ENCODE measurements around the gene OSR1. TPM values are rescaled to one million over a fixed set of nuclear protein-coding genes. Genes with fewer than 3 reads are reported as not detected.

The OSR1 gene
- total RNA-seq, 1 donor from 2014 or later, result 0.04 TPM

DNA sequence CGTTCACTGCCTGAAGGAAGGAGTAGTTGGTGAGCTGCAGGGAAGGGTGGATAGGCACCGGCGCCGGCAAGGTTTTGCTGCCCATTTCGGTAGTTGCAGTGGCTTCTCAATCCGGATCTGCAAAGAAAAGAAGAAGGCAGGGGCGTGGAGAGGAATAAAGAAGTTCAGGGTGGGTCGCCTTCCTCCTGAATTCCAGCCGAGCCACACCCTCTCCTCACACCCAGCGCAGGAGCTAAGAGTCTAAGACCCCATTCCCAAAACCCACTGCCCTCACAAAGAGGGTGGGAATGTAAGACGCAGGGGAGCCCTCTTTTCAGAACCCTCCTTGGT, 4.7 kb downstream of the OSR1 start:
- peaks cover 62% of the 10 kb centered on the region for H3K27me3 ChIP-seq (ENCODE audit: control insufficient read depth, insufficient read depth, low read length)
- TF ChIP-seq, protein P1, sequence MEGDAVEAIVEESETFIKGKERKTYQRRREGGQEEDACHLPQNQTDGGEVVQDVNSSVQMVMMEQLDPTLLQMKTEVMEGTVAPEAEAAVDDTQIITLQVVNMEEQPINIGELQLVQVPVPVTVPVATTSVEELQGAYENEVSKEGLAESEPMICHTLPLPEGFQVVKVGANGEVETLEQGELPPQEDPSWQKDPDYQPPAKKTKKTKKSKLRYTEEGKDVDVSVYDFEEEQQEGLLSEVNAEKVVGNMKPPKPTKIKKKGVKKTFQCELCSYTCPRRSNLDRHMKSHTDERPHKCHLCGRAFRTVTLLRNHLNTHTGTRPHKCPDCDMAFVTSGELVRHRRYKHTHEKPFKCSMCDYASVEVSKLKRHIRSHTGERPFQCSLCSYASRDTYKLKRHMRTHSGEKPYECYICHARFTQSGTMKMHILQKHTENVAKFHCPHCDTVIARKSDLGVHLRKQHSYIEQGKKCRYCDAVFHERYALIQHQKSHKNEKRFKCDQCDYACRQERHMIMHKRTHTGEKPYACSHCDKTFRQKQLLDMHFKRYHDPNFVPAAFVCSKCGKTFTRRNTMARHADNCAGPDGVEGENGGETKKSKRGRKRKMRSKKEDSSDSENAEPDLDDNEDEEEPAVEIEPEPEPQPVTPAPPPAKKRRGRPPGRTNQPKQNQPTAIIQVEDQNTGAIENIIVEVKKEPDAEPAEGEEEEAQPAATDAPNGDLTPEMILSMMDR (IDR thresholded peaks at IDR 0.05; ENCODE audit: insufficient read depth, low read length, poor library complexity, severe bottlenecking), result no peak
- H3K36me3 ChIP-seq (ENCODE audit: control insufficient read depth, insufficient read depth, low read length), result no peaks in the 10 kb centered on the region
- no peak overlapping the region for H3K4me3 ChIP-seq (ENCODE audit: low read depth, low read length)
- no peak for DNase-seq (ENCODE audit: low read depth)

DNA sequence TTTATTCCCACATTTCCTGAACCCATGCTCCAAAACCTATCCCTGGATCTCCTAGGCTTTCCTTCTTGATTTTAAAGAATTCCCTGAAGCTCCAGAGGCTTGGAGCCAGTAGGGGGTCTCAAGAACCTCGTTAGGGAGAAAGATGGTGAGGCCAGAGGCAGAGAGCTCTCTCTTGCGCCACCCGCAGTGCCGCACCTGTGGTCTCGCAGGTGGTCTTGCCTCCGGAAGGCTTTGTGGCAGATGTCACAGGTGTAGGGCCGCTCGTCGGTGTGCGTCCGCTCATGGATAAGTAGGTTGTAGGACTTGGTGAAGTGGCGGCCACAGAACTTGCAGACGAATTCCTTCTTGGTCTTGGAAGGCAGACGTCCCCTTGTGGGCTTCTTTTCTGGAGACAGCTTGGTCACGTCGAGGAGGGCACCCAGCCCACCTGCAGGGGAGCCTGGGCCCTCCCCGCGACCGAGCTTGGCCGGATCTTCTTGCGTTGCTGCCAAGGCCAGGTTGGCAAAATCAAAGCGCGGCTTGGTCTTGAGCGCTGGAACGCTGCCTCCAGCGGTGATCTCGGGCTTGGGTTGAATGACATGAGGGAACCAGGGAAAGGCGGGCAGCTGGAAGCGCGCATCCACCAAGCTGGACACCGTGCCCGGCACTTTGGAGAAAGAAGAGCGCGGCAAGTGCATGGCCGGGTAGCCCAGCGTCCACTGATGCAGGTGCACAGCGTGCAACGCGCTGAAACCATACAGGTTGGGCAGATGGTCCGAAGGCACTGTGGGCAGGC, 5.3 kb downstream of the OSR1 start:
- H3K4me3 ChIP-seq (ENCODE audit: low read depth, low read length), result no peak overlapping the region
- no peak for DNase-seq (ENCODE audit: low read depth)
- TF ChIP-seq, protein P1 (IDR thresholded peaks at IDR 0.05; ENCODE audit: insufficient read depth, low read length, poor library complexity, severe bottlenecking), result no peak
- peaks cover 59% of the 10 kb centered on the region for H3K27me3 ChIP-seq (ENCODE audit: control insufficient read depth, insufficient read depth, low read length)
- H3K36me3 ChIP-seq (ENCODE audit: control insufficient read depth, insufficient read depth, low read length), result no peaks in the 10 kb centered on the region

DNA sequence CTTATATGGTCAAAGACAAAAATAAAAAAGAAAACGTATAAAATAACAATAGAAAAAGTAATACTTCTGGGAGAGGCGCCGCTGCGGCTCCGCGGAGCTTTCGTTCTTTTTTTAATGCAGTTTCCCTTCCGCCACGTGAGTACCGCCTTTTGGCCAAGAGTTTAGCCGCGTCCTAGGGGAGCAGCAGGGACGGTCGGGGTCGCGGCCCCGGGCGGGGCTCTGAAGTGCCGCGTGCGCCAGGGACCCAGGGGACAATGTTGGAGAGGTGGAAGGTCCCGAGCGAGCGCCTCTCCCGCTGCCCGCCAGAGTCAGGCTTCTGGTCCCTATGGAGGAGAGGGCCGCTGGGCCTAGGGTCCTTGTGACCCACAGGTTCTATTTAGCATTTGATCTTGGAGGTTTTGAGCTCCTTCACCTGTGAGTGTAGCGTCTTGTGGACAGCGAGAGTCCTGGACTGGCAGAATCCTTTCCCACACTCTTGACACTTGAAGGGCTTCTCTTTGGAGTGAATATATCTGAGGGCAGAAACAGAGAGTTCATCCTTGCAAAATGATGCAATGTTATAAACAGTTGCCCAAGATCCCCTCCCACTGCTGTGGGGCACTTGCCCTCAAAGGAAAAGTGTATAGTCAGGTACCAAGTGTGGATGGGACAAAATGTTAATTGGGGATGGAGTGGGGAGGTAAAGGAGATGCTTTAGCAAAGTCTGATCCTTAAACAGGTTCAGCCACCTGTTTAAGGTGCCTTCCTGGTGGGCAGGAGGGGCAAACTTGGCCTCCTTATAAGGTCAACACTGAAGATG, 6.3 kb downstream of the OSR1 start:
- no peaks in the 10 kb centered on the region for H3K36me3 ChIP-seq (ENCODE audit: control insufficient read depth, insufficient read depth, low read length)
- H3K4me3 ChIP-seq (ENCODE audit: low read depth, low read length), result no peak overlapping the region
- H3K27me3 ChIP-seq (ENCODE audit: control insufficient read depth, insufficient read depth, low read length), result peaks cover 49% of the 10 kb centered on the region
- TF ChIP-seq, protein P1 (IDR thresholded peaks at IDR 0.05; ENCODE audit: insufficient read depth, low read length, poor library complexity, severe bottlenecking), result no peak
- DNase-seq (ENCODE audit: low read depth), result no peak

DNA sequence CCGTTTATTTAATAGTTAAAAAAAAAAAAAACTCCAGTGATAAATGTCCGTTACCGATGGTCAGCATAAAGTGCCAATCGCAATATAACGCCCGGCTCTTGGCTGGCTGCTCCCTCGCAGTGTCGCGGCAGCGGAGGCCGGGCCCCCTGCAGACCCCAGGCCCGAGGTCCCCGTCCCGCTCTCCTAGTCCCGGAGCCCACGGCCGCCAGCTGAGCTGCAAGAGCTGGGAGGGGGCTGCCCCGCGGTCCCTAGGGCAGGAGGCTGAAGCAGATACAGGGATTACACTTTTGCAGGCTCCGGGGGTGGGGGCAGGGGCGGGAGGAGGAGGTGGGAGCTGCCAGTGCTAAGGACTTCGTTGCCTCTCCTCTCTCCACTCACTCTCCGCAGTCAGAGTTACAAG, 6.9 kb downstream of the OSR1 start:
- Histone ChIP-seq H3K36me3 (ENCODE audit: control insufficient read depth, insufficient read depth, low read length) (no peaks in the 10 kb centered on the region), H3K4me3 (ENCODE audit: low read depth, low read length) (no peak overlapping the region), H3K27me3 (ENCODE audit: control insufficient read depth, insufficient read depth, low read length) (peaks cover 43% of the 10 kb centered on the region)
- TF ChIP-seq, protein P1 (IDR thresholded peaks at IDR 0.05; ENCODE audit: insufficient read depth, low read length, poor library complexity, severe bottlenecking), result no peak
- no peak for DNase-seq (ENCODE audit: low read depth)

DNA sequence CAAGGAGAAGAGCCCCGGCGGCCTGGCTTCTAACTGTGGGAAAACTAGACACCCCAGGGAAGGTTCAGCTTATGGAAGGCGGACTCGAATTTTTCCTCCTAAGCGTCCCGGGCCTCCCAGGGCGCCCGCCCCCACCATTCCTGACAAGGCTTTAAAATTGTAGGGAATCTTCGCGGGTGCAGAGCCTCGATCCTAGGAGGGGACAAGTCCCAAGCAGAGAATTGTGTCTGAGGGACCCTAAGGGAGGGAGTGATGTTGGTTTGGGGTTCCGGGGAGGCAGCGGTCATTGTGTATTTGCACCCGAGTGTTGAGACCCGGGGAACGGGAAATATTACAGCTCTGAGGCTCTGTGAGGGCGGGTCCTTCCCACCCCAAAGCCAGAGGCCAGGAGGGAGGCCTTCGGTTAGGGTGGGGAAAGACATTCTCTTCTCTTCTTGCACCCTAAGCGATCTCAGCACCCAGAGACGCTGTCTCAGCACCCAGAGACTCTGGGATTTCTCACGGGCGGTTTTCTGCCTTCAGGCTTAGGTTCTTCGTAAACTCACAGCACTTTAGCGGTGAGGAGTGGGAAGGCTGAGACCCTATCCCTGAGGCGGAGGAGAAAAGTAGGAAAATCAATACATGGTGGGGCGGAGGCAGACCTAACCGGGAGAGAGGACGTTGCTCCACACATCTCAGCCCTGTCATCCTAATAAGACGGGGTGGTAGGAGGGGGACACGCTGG, 7.6 kb downstream of the OSR1 start:
- Histone ChIP-seq H3K4me3 (ENCODE audit: low read depth, low read length) (no peak overlapping the region), H3K36me3 (ENCODE audit: control insufficient read depth, insufficient read depth, low read length) (no peaks in the 10 kb centered on the region), H3K27me3 (ENCODE audit: control insufficient read depth, insufficient read depth, low read length) (peaks cover 36% of the 10 kb centered on the region)
- no peak for DNase-seq (ENCODE audit: low read depth)
- TF ChIP-seq, protein P1 (IDR thresholded peaks at IDR 0.05; ENCODE audit: insufficient read depth, low read length, poor library complexity, severe bottlenecking), result no peak
